Measurements from ENCODE around the gene ELF4. TPM values are rescaled to one million over a fixed set of nuclear protein-coding genes. Genes with fewer than 3 reads are reported as not detected.

Gene ELF4
- total and polyA plus RNA-seq, 2 of the 13 experiments (the other 11 are each of a cell fraction or from before 2014, with no cell fraction given) = 1.3 to 2.6 TPM

DNA sequence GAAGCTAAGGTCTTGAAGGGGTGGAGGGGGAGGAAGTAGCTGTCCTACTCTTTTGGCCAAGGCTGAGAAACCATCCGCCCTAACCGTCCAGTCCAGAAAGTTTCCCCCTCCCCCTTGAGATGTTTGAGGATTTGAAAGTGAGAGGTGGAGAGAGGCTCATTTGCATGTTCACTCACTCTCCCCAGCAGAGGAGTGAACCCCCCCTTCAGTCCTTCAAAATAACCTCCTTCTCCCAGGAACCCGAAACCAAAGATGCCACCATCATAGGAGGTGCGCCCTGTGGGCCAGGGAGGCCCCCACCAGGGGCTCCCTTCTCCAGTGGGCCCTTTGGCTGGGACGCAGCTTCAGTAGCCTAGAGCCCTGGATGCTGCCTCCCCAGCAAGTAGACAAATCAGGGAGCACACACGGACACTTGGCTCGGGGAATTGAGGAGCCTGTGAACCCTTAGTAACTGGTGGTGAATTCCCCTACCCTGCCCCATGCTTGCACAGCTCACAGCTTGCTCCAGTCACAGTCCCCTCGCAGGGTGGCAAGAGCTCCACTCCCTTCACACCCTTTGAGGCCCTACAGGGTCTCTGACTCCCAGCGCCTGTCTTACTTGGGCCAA is 25.6 kb downstream of the ELF4 start (continued):
- TF ChIP-seq, protein P1, sequence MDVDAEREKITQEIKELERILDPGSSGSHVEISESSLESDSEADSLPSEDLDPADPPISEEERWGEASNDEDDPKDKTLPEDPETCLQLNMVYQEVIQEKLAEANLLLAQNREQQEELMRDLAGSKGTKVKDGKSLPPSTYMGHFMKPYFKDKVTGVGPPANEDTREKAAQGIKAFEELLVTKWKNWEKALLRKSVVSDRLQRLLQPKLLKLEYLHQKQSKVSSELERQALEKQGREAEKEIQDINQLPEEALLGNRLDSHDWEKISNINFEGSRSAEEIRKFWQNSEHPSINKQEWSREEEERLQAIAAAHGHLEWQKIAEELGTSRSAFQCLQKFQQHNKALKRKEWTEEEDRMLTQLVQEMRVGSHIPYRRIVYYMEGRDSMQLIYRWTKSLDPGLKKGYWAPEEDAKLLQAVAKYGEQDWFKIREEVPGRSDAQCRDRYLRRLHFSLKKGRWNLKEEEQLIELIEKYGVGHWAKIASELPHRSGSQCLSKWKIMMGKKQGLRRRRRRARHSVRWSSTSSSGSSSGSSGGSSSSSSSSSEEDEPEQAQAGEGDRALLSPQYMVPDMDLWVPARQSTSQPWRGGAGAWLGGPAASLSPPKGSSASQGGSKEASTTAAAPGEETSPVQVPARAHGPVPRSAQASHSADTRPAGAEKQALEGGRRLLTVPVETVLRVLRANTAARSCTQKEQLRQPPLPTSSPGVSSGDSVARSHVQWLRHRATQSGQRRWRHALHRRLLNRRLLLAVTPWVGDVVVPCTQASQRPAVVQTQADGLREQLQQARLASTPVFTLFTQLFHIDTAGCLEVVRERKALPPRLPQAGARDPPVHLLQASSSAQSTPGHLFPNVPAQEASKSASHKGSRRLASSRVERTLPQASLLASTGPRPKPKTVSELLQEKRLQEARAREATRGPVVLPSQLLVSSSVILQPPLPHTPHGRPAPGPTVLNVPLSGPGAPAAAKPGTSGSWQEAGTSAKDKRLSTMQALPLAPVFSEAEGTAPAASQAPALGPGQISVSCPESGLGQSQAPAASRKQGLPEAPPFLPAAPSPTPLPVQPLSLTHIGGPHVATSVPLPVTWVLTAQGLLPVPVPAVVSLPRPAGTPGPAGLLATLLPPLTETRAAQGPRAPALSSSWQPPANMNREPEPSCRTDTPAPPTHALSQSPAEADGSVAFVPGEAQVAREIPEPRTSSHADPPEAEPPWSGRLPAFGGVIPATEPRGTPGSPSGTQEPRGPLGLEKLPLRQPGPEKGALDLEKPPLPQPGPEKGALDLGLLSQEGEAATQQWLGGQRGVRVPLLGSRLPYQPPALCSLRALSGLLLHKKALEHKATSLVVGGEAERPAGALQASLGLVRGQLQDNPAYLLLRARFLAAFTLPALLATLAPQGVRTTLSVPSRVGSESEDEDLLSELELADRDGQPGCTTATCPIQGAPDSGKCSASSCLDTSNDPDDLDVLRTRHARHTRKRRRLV (CRISPR knock-in tag; IDR thresholded peaks at IDR 0.05) = no peak
- TF ChIP-seq, protein P2, sequence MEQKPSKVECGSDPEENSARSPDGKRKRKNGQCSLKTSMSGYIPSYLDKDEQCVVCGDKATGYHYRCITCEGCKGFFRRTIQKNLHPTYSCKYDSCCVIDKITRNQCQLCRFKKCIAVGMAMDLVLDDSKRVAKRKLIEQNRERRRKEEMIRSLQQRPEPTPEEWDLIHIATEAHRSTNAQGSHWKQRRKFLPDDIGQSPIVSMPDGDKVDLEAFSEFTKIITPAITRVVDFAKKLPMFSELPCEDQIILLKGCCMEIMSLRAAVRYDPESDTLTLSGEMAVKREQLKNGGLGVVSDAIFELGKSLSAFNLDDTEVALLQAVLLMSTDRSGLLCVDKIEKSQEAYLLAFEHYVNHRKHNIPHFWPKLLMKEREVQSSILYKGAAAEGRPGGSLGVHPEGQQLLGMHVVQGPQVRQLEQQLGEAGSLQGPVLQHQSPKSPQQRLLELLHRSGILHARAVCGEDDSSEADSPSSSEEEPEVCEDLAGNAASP (CRISPR knock-in tag; IDR thresholded peaks at IDR 0.05; ENCODE audit: borderline replicate concordance) = no peak
- TF ChIP-seq, protein P3, sequence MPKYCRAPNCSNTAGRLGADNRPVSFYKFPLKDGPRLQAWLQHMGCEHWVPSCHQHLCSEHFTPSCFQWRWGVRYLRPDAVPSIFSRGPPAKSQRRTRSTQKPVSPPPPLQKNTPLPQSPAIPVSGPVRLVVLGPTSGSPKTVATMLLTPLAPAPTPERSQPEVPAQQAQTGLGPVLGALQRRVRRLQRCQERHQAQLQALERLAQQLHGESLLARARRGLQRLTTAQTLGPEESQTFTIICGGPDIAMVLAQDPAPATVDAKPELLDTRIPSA (CRISPR knock-in tag; IDR thresholded peaks at IDR 0.05; ENCODE audit: borderline replicate concordance) = no peak
- no peak for TF ChIP-seq TGIF2 (CRISPR knock-in tag; IDR thresholded peaks at IDR 0.05)
- TF ChIP-seq, protein P4, sequence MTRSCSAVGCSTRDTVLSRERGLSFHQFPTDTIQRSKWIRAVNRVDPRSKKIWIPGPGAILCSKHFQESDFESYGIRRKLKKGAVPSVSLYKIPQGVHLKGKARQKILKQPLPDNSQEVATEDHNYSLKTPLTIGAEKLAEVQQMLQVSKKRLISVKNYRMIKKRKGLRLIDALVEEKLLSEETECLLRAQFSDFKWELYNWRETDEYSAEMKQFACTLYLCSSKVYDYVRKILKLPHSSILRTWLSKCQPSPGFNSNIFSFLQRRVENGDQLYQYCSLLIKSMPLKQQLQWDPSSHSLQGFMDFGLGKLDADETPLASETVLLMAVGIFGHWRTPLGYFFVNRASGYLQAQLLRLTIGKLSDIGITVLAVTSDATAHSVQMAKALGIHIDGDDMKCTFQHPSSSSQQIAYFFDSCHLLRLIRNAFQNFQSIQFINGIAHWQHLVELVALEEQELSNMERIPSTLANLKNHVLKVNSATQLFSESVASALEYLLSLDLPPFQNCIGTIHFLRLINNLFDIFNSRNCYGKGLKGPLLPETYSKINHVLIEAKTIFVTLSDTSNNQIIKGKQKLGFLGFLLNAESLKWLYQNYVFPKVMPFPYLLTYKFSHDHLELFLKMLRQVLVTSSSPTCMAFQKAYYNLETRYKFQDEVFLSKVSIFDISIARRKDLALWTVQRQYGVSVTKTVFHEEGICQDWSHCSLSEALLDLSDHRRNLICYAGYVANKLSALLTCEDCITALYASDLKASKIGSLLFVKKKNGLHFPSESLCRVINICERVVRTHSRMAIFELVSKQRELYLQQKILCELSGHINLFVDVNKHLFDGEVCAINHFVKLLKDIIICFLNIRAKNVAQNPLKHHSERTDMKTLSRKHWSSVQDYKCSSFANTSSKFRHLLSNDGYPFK (CRISPR knock-in tag; IDR thresholded peaks at IDR 0.05; ENCODE audit: borderline replicate concordance) = no peak

All from HepG2 (cell line).